Measurements from ENCODE around the gene ZBTB20.

The ZBTB20 gene

GRCh38 chr3:115165701-115166100, 18.6 kb upstream of the ZBTB20 start:
- no peak overlapping the region for H2BK12ac ChIP-seq (ENCODE audit: low read length in 2 of 2)
- no peak overlapping the region for H3K27ac ChIP-seq (ENCODE audit: low read length, poor library complexity, severe bottlenecking)
- no peak overlapping the region for H3K9ac ChIP-seq (ENCODE audit: low read length)
- H4K8ac ChIP-seq (ENCODE audit: low read length), result no peak overlapping the region
- no peak overlapping the region for H3K14ac ChIP-seq (ENCODE audit: low read length in 2 of 2)
- no peak overlapping the region for H2AFZ ChIP-seq (ENCODE audit: low read depth, low read length)
- H2AK5ac ChIP-seq (ENCODE audit: low read length, severe bottlenecking), result no peak overlapping the region
- no peaks in the 10 kb centered on the region for H3K9me3 ChIP-seq (ENCODE audit: control insufficient read depth, low read length)
- no peak overlapping the region for H2BK15ac ChIP-seq (ENCODE audit: low read depth, poor library complexity, severe bottlenecking)
- H3K4ac ChIP-seq (ENCODE audit: low read depth in 1 of 2, low read length in 2 of 2), result no peak overlapping the region
- no peak overlapping the region for H3K4me3 ChIP-seq (ENCODE audit: insufficient read depth in 1 of 2, low read depth in 1 of 2, low read length in 2 of 2)
- no peaks in the 10 kb centered on the region for H3K36me3 ChIP-seq (ENCODE audit: control insufficient read depth in 1 of 2, insufficient read depth in 2 of 2, low read depth in 1 of 2, low read length in 2 of 2)
- H3K4me2 ChIP-seq (ENCODE audit: low read length, poor library complexity, severe bottlenecking), result no peak overlapping the region
- H4K91ac ChIP-seq (ENCODE audit: low read length), result no peak overlapping the region
- no peaks in the 10 kb centered on the region for H3K27me3 ChIP-seq (ENCODE audit: control insufficient read depth in 1 of 2, insufficient read depth in 1 of 2, low read length in 2 of 2)
- no peaks in the 10 kb centered on the region for H3K4me1 ChIP-seq (ENCODE audit: control insufficient read depth, insufficient read depth, low read depth, low read length)
- WGBS, result 86% methylated on average over 1 of the region's 3 CpGs
- H3K18ac ChIP-seq (ENCODE audit: low read depth in 1 of 2, low read length in 2 of 2), result no peak overlapping the region
- no peak for DNase-seq
- no peak overlapping the region for H3K23ac ChIP-seq (ENCODE audit: low read length in 2 of 2)
- no peak overlapping the region for H2BK5ac ChIP-seq (ENCODE audit: low read depth, low read length, poor library complexity, severe bottlenecking)
- no peak overlapping the region for H2BK120ac ChIP-seq (ENCODE audit: low read depth, low read length)
- H3K79me1 ChIP-seq (replicated peaks; ENCODE audit: low read length, poor library complexity, severe bottlenecking), result no peaks in the 10 kb centered on the region

- Histone ChIP-seq H3K4ac (ENCODE audit: low read depth in 1 of 2, low read length in 2 of 2) (no peak overlapping the region), H4K8ac (ENCODE audit: low read length) (peak overlapping the region; percentile 22), H2BK5ac (ENCODE audit: low read depth, low read length, poor library complexity, severe bottlenecking) (no peak overlapping the region), H2AK5ac (ENCODE audit: low read length, severe bottlenecking) (no peak overlapping the region), H3K36me3 (ENCODE audit: control insufficient read depth in 1 of 2, insufficient read depth in 2 of 2, low read depth in 1 of 2, low read length in 2 of 2) (no peaks in the 10 kb centered on the region), H3K27ac (ENCODE audit: low read length, poor library complexity, severe bottlenecking) (no peak overlapping the region), H2BK12ac (ENCODE audit: low read length in 2 of 2) (no peak overlapping the region), H3K14ac (ENCODE audit: low read length in 2 of 2) (no peak overlapping the region), H3K4me1 (ENCODE audit: control insufficient read depth, insufficient read depth, low read depth, low read length) (no peaks in the 10 kb centered on the region), H2AFZ (ENCODE audit: low read depth, low read length) (no peak overlapping the region), H3K79me1 (replicated peaks; ENCODE audit: low read length, poor library complexity, severe bottlenecking) (no peaks in the 10 kb centered on the region), H3K4me2 (ENCODE audit: low read length, poor library complexity, severe bottlenecking) (no peak overlapping the region), H4K91ac (ENCODE audit: low read length) (no peak overlapping the region), H3K23ac (ENCODE audit: low read length in 2 of 2) (no peak overlapping the region), H3K4me3 (ENCODE audit: insufficient read depth in 1 of 2, low read depth in 1 of 2, low read length in 2 of 2) (no peak overlapping the region), H2BK15ac (ENCODE audit: low read depth, poor library complexity, severe bottlenecking) (no peak overlapping the region), H3K18ac (ENCODE audit: low read depth in 1 of 2, low read length in 2 of 2) (no peak overlapping the region), H3K9me3 (ENCODE audit: control insufficient read depth, low read length) (no peaks in the 10 kb centered on the region), H3K9ac (ENCODE audit: low read length) (no peak overlapping the region), H2BK120ac (ENCODE audit: low read depth, low read length) (no peak overlapping the region), H3K27me3 (ENCODE audit: control insufficient read depth in 1 of 2, insufficient read depth in 1 of 2, low read length in 2 of 2) (no peaks in the 10 kb centered on the region)
- no peak for DNase-seq
- WGBS, result 87% methylated on average over 2 of the region's 2 CpGs
These were observed 18.2 kb upstream of the ZBTB20 start for GRCh38 chr3:115165266-115165665.

GRCh38 chr3:115164374-115165221, 17.5 kb upstream of the ZBTB20 start:
- Histone ChIP-seq H3K27me3 (ENCODE audit: control insufficient read depth in 1 of 2, insufficient read depth in 1 of 2, low read length in 2 of 2) (no peaks in the 10 kb centered on the region), H4K91ac (ENCODE audit: low read length) (no peak overlapping the region), H2BK15ac (ENCODE audit: low read depth, poor library complexity, severe bottlenecking) (no peak overlapping the region), H4K8ac (ENCODE audit: low read length) (no peak overlapping the region), H3K36me3 (ENCODE audit: control insufficient read depth in 1 of 2, insufficient read depth in 2 of 2, low read depth in 1 of 2, low read length in 2 of 2) (no peaks in the 10 kb centered on the region), H3K4me3 (ENCODE audit: insufficient read depth in 1 of 2, low read depth in 1 of 2, low read length in 2 of 2) (no peak overlapping the region), H3K23ac (ENCODE audit: low read length in 2 of 2) (no peak overlapping the region), H3K4me1 (ENCODE audit: control insufficient read depth, insufficient read depth, low read depth, low read length) (no peaks in the 10 kb centered on the region), H2AFZ (ENCODE audit: low read depth, low read length) (no peak overlapping the region), H2BK5ac (ENCODE audit: low read depth, low read length, poor library complexity, severe bottlenecking) (no peak overlapping the region), H3K18ac (ENCODE audit: low read depth in 1 of 2, low read length in 2 of 2) (no peak overlapping the region), H3K4ac (ENCODE audit: low read depth in 1 of 2, low read length in 2 of 2) (peak overlapping the region in 1 of 2 experiments; percentile 28), H3K9ac (ENCODE audit: low read length) (no peak overlapping the region), H2BK12ac (ENCODE audit: low read length in 2 of 2) (no peak overlapping the region), H3K9me3 (ENCODE audit: control insufficient read depth, low read length) (no peaks in the 10 kb centered on the region), H3K14ac (ENCODE audit: low read length in 2 of 2) (no peak overlapping the region), H2BK120ac (ENCODE audit: low read depth, low read length) (no peak overlapping the region), H3K4me2 (ENCODE audit: low read length, poor library complexity, severe bottlenecking) (no peak overlapping the region), H2AK5ac (ENCODE audit: low read length, severe bottlenecking) (no peak overlapping the region), H3K79me1 (replicated peaks; ENCODE audit: low read length, poor library complexity, severe bottlenecking) (no peaks in the 10 kb centered on the region), H3K27ac (ENCODE audit: low read length, poor library complexity, severe bottlenecking) (no peak overlapping the region)
- no peak for DNase-seq
- 97% methylated on average over 2 of the region's 3 CpGs for WGBS

GRCh38 chr3:115162759-115163158, 15.7 kb upstream of the ZBTB20 start:
- Histone ChIP-seq H3K14ac (ENCODE audit: low read length in 2 of 2) (no peak overlapping the region), H2BK12ac (ENCODE audit: low read length in 2 of 2) (no peak overlapping the region), H3K4me1 (ENCODE audit: control insufficient read depth, insufficient read depth, low read depth, low read length) (no peaks in the 10 kb centered on the region), H3K36me3 (ENCODE audit: control insufficient read depth in 1 of 2, insufficient read depth in 2 of 2, low read depth in 1 of 2, low read length in 2 of 2) (no peaks in the 10 kb centered on the region), H2AK5ac (ENCODE audit: low read length, severe bottlenecking) (no peak overlapping the region), H3K18ac (ENCODE audit: low read depth in 1 of 2, low read length in 2 of 2) (no peak overlapping the region), H2AFZ (ENCODE audit: low read depth, low read length) (no peak overlapping the region), H3K27ac (ENCODE audit: low read length, poor library complexity, severe bottlenecking) (no peak overlapping the region), H3K9ac (ENCODE audit: low read length) (no peak overlapping the region), H3K9me3 (ENCODE audit: control insufficient read depth, low read length) (no peaks in the 10 kb centered on the region), H3K27me3 (ENCODE audit: control insufficient read depth in 1 of 2, insufficient read depth in 1 of 2, low read length in 2 of 2) (no peaks in the 10 kb centered on the region), H4K91ac (ENCODE audit: low read length) (no peak overlapping the region), H2BK120ac (ENCODE audit: low read depth, low read length) (no peak overlapping the region), H3K4me2 (ENCODE audit: low read length, poor library complexity, severe bottlenecking) (no peak overlapping the region), H2BK5ac (ENCODE audit: low read depth, low read length, poor library complexity, severe bottlenecking) (no peak overlapping the region), H3K23ac (ENCODE audit: low read length in 2 of 2) (no peak overlapping the region), H3K4me3 (ENCODE audit: insufficient read depth in 1 of 2, low read depth in 1 of 2, low read length in 2 of 2) (no peak overlapping the region), H3K79me1 (replicated peaks; ENCODE audit: low read length, poor library complexity, severe bottlenecking) (no peaks in the 10 kb centered on the region), H3K4ac (ENCODE audit: low read depth in 1 of 2, low read length in 2 of 2) (no peak overlapping the region), H2BK15ac (ENCODE audit: low read depth, poor library complexity, severe bottlenecking) (no peak overlapping the region), H4K8ac (ENCODE audit: low read length) (no peak overlapping the region)
- no CpG with 5 or more reads among the region's 1 CpG for WGBS
- no peak for DNase-seq
